Measurements from ENCODE around the gene CYP2S1. TPM values are rescaled to one million over a fixed set of nuclear protein-coding genes. Genes with fewer than 3 reads are reported as not detected.
A peak's percentile ranks its signal among the peaks of the same experiment; 100 is the strongest.
"Not testable (repeated sequence)": the region's sequence is repeated elsewhere in the genome, so short reads cannot be mapped to it uniquely, and the experiment has no call there.

Gene CYP2S1, protein sequence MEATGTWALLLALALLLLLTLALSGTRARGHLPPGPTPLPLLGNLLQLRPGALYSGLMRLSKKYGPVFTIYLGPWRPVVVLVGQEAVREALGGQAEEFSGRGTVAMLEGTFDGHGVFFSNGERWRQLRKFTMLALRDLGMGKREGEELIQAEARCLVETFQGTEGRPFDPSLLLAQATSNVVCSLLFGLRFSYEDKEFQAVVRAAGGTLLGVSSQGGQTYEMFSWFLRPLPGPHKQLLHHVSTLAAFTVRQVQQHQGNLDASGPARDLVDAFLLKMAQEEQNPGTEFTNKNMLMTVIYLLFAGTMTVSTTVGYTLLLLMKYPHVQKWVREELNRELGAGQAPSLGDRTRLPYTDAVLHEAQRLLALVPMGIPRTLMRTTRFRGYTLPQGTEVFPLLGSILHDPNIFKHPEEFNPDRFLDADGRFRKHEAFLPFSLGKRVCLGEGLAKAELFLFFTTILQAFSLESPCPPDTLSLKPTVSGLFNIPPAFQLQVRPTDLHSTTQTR
- total RNA-seq: 7.1 TPM

DNA sequence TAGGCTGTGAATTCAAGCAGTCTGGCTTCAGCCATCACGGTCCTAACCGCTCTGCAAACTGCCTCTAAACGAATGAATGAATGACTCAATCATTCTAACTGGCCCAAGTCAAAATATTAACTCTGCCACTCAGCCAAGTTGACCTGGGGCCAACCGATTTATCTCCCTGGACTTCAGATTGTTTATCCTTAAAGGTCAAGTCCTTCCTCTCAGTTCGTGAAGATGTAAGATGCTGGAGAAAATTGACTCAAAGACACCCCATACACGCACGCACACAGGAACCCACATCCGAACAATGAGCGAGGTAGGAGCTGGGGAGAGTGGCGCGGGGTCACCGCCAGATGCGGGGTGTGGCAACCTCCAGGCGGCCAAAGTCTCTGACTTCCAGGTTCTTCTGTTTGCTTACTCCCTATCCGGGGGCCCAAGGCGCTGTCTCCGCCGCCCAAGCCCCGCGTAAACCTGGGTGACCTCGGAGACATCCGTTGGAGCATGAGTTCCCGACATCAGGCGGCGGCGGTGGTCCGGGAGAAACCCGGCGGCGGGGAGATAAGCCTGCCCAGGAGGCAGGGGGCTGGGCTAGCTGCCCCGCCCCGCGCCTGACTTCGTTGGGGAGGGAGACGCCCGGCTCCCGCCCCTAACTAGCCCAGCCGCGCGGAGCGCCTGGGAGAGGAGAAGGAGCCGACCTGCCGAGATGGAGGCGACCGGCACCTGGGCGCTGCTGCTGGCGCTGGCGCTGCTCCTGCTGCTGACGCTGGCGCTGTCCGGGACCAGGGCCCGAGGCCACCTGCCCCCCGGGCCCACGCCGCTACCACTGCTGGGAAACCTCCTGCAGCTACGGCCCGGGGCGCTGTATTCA lies at the start of gene CYP2S1:
TSS of gene CYP2S1 (plus strand) at position 646 of the 856 bp plus-strand sequence. CDS start at position 692, 46 bp downstream.
- DNase-seq (ENCODE audit: extremely low spot score in 2 of 2): no peak
- intact Hi-C loops (cut with DNase I): no loop called here
- peaks cover 12% of the 10 kb centered on the region for H3K4me1 ChIP-seq
- TF ChIP-seq POLR2AphosphoS5 (IDR thresholded peaks at IDR 0.05; ENCODE audit: insufficient read depth in 1 of 2, low read depth in 1 of 2): no peak
- TF ChIP-seq, protein P1, sequence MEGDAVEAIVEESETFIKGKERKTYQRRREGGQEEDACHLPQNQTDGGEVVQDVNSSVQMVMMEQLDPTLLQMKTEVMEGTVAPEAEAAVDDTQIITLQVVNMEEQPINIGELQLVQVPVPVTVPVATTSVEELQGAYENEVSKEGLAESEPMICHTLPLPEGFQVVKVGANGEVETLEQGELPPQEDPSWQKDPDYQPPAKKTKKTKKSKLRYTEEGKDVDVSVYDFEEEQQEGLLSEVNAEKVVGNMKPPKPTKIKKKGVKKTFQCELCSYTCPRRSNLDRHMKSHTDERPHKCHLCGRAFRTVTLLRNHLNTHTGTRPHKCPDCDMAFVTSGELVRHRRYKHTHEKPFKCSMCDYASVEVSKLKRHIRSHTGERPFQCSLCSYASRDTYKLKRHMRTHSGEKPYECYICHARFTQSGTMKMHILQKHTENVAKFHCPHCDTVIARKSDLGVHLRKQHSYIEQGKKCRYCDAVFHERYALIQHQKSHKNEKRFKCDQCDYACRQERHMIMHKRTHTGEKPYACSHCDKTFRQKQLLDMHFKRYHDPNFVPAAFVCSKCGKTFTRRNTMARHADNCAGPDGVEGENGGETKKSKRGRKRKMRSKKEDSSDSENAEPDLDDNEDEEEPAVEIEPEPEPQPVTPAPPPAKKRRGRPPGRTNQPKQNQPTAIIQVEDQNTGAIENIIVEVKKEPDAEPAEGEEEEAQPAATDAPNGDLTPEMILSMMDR (IDR thresholded peaks at IDR 0.05): no peak
- no peak for TF ChIP-seq POLR2A (IDR thresholded peaks at IDR 0.05)
- peak within 1 kb of the TSS; percentile 10 for H3K27ac ChIP-seq
- H3K36me3 ChIP-seq: no peaks in the 10 kb centered on the region
- no peaks in the 10 kb centered on the region for H3K9me3 ChIP-seq
- peak within 1 kb of the TSS; percentile 12 to 36 for H3K4me3 ChIP-seq
- no peaks in the 10 kb centered on the region for H3K27me3 ChIP-seq

DNA sequence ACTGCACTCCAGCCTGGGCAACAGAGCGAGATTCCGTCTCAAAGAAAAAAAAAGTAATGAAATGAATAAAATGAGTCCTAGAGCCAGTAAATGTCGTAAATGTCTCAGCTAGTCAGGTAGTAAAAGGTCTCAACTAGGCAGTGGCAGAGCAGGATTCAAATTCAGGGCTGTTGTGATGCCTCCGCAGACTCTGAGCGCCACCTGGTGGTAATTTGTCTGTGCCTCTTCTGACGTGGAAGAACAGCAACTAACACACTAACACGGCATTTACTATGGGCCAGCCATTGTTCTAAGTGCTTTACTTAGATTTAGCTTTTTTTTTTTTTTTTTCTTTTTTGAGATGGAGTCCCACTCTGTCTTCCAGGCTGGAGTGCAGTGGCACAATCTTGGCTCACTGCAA lies 48.6 kb upstream of the CYP2S1 start:
- Histone ChIP-seq H3K27ac (no peak overlapping the region), H3K36me3 (no peaks in the 10 kb centered on the region), H3K4me3 (no peak overlapping the region), H3K4me1 (no peaks in the 10 kb centered on the region), H3K27me3 (no peaks in the 10 kb centered on the region), H3K9me3 (no peaks in the 10 kb centered on the region)
- TF ChIP-seq, protein P1 (IDR thresholded peaks at IDR 0.05): peak; percentile 73 to 78 (median 77)
- no peak for TF ChIP-seq POLR2A (IDR thresholded peaks at IDR 0.05)
- DNase-seq (ENCODE audit: extremely low spot score in 2 of 2): no peak
- intact Hi-C loops (cut with DNase I): no loop called here

DNA sequence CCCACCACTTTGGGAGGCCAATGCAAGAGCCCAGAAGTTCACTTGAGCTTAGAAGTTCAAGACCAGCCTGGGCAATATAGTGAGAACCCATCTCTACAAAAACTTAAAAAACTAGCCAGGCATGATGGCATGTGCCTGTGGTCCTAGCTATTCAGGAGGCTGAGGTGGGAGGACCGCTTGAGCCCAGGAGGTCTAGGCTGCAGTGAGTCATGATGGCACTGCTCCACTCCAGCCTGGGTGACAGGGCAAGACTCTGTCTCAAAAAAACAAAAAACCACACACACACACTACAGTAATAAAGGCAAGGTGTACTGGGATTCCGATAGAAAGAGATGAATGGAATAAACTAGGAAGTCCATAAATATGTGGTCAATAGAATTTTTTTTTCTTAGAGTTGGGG lies 43.2 kb upstream of the CYP2S1 start:
- intact Hi-C loops (cut with DNase I): no loop called here
- TF ChIP-seq POLR2AphosphoS5 (IDR thresholded peaks at IDR 0.05; ENCODE audit: insufficient read depth in 1 of 2, low read depth in 1 of 2) (no peak), POLR2A (IDR thresholded peaks at IDR 0.05) (no peak)
- TF ChIP-seq, protein P1 (IDR thresholded peaks at IDR 0.05): no peak
- Histone ChIP-seq H3K27me3 (no peaks in the 10 kb centered on the region), H3K4me1 (no peaks in the 10 kb centered on the region), H3K4me3 (no peak overlapping the region), H3K27ac (no peak overlapping the region), H3K9me3 (no peaks in the 10 kb centered on the region), H3K36me3 (no peaks in the 10 kb centered on the region)
- DNase-seq (ENCODE audit: extremely low spot score in 2 of 2): no peak

DNA sequence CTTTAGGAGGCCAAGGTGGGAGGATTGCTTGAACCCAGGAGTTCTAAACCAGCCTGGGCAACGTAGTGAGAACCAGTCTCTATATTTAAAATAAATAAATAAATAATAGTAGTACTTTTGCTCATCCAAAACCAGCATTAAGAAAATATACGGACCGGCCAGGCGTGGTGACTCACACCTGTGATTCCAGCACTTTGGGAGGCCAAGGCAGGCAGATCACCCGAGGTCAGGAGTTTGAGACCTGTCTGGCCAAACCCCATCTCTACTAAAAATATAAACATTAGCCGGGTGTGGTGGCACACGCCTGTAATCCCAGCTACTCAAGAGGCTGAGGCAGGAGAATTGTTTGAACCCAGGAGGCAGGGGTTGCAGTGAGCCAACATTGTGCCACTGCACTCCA lies 42.0 kb upstream of the CYP2S1 start:
- H3K9me3 ChIP-seq; H3K36me3 ChIP-seq; H3K27ac ChIP-seq; DNase-seq (ENCODE audit: extremely low spot score in 2 of 2); H3K4me1 ChIP-seq; H3K27me3 ChIP-seq; H3K4me3 ChIP-seq; intact Hi-C loops (cut with DNase I): not testable (repeated sequence)

DNA sequence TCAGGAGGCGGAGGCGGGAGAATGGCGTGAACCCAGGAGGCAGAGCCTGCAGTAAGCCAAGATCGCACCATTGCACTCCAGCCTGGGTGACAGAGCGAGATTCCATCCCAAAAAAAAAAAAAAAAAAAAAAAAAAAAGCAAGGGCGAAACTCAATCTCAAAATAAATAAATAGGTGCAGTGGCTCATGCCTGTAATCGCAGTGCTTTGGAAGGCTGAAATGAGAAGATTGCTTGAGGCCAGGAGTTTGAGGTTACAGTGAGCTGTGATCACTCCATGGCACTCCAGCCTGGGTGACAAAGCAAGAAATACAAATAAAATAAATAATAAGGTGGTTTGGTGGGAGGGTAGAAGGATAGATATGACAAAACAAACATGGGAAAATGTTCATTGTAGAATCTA lies 39.0 kb upstream of the CYP2S1 start:
- H3K27me3 ChIP-seq: no peaks in the 10 kb centered on the region
- DNase-seq (ENCODE audit: extremely low spot score in 2 of 2): no peak
- TF ChIP-seq POLR2AphosphoS5 (IDR thresholded peaks at IDR 0.05; ENCODE audit: insufficient read depth in 1 of 2, low read depth in 1 of 2): no peak
- no peak for TF ChIP-seq POLR2A (IDR thresholded peaks at IDR 0.05)
- TF ChIP-seq, protein P1 (IDR thresholded peaks at IDR 0.05): no peak
- intact Hi-C loops (cut with DNase I): no loop called here
- no peaks in the 10 kb centered on the region for H3K4me1 ChIP-seq
- no peaks in the 10 kb centered on the region for H3K9me3 ChIP-seq
- H3K4me3 ChIP-seq: no peak overlapping the region
- no peaks in the 10 kb centered on the region for H3K36me3 ChIP-seq
- no peak overlapping the region for H3K27ac ChIP-seq

All from vagina (tissue), 2 donors.